ENCODE data around the gene KISS1R.

Gene KISS1R

GRCh38 chr19:883661-884211, 33.4 kb upstream of the KISS1R start:
- H3K36me3 ChIP-seq (replicated peaks; ENCODE audit: low read depth, low read length): peaks cover 54% of the 10 kb centered on the region
- no peaks in the 10 kb centered on the region for H3K79me2 ChIP-seq (ENCODE audit: low read length)
- no peak for TF ChIP-seq CTCF (IDR thresholded peaks at IDR 0.05; ENCODE audit: low read depth, low read length)
- TF ChIP-seq EZH2phosphoT487 (IDR thresholded peaks at IDR 0.05; ENCODE audit: low read depth): no peak
- no peaks in the 10 kb centered on the region for H3K9me3 ChIP-seq (ENCODE audit: insufficient read depth, low read length)
- no peak overlapping the region for H3K9ac ChIP-seq (ENCODE audit: low read length)
- 0 out of 2 replicates have a peak, but pooled peaks cover 6% of the 10 kb centered on the region for H4K20me1 ChIP-seq (ENCODE audit: insufficient read depth, low read length)
- H3K27ac ChIP-seq (ENCODE audit: low read length): no peak overlapping the region
- no peak overlapping the region for H3K4me3 ChIP-seq (ENCODE audit: low read length)
- H3K4me1 ChIP-seq (ENCODE audit: low read length): no peaks in the 10 kb centered on the region
- H3K4me2 ChIP-seq (ENCODE audit: low read length): no peak overlapping the region
- no peaks in the 10 kb centered on the region for H3K27me3 ChIP-seq (ENCODE audit: low read depth, low read length)
- H2AFZ ChIP-seq (ENCODE audit: low read depth, low read length): no peak overlapping the region

DNA sequence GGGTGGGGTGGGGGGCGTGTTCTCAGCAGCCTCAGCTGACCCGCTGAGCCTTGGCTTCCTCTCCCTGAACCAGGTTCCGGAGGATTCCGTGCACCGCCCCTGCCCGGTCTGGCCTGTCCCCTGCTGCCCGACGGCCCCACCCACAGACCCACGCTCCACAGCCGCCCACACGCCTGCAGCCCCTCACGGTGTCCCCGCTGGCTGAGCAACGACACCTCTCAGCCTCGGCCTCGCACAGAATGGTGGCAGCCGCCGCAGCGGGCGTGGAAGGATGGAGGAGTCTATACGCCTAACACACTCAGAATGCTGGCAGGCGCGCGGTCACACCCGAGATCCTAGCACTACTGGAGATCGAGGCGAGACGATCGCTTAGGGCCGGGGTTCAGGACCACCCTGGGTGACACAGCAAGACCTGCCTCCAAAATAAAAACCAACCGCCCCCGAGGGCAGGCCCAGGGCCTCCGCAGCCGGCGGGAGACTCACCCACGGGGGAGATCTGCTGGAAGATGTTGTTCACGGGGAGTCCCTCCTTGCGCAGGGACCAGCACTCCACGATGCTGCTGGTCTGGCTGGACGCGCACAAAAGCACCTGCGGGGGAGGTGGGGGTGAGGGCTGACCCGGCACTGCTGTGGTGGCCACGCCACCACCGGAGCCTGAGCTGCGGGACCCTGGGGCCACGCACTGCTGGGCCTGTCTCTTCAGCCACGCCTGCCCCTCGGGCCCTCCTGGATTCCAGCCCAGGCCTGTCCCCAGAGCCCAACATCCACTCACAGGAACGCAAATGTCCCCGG, 32.5 kb upstream of the KISS1R start:
- Histone ChIP-seq H3K4me1 (ENCODE audit: low read length) (no peaks in the 10 kb centered on the region), H3K36me3 (replicated peaks; ENCODE audit: low read depth, low read length) (peaks cover 63% of the 10 kb centered on the region), H3K4me2 (ENCODE audit: low read length) (no peak overlapping the region), H3K9ac (ENCODE audit: low read length) (no peak overlapping the region), H3K27me3 (ENCODE audit: low read depth, low read length) (no peaks in the 10 kb centered on the region), H3K9me3 (ENCODE audit: insufficient read depth, low read length) (no peaks in the 10 kb centered on the region), H2AFZ (ENCODE audit: low read depth, low read length) (no peak overlapping the region), H3K4me3 (ENCODE audit: low read length) (no peak overlapping the region), H3K27ac (ENCODE audit: low read length) (no peak overlapping the region), H4K20me1 (ENCODE audit: insufficient read depth, low read length) (0 out of 2 replicates have a peak, but pooled peaks cover 6% of the 10 kb centered on the region), H3K79me2 (ENCODE audit: low read length) (no peaks in the 10 kb centered on the region)
- TF ChIP-seq CTCF (IDR thresholded peaks at IDR 0.05; ENCODE audit: low read depth, low read length): no peak
- no peak for TF ChIP-seq EZH2phosphoT487 (IDR thresholded peaks at IDR 0.05; ENCODE audit: low read depth)

- Histone ChIP-seq H3K9me3 (ENCODE audit: insufficient read depth, low read length) (no peaks in the 10 kb centered on the region), H4K20me1 (ENCODE audit: insufficient read depth, low read length) (0 out of 2 replicates have a peak, but pooled peaks cover 6% of the 10 kb centered on the region), H3K36me3 (replicated peaks; ENCODE audit: low read depth, low read length) (peaks cover 67% of the 10 kb centered on the region), H3K27ac (ENCODE audit: low read length) (no peak overlapping the region), H3K4me2 (ENCODE audit: low read length) (no peak overlapping the region), H3K27me3 (ENCODE audit: low read depth, low read length) (no peaks in the 10 kb centered on the region), H3K9ac (ENCODE audit: low read length) (no peak overlapping the region), H3K4me3 (ENCODE audit: low read length) (no peak overlapping the region), H2AFZ (ENCODE audit: low read depth, low read length) (no peak overlapping the region), H3K79me2 (ENCODE audit: low read length) (no peaks in the 10 kb centered on the region), H3K4me1 (ENCODE audit: low read length) (no peaks in the 10 kb centered on the region)
- no peak for TF ChIP-seq CTCF (IDR thresholded peaks at IDR 0.05; ENCODE audit: low read depth, low read length)
- TF ChIP-seq EZH2phosphoT487 (IDR thresholded peaks at IDR 0.05; ENCODE audit: low read depth): no peak
These were observed 31.5 kb upstream of the KISS1R start for GRCh38 chr19:885536-886224.

GRCh38 chr19:887072-887471, 30.1 kb upstream of the KISS1R start:
- H2AFZ ChIP-seq (ENCODE audit: low read depth, low read length): no peak overlapping the region
- no peak overlapping the region for H3K4me2 ChIP-seq (ENCODE audit: low read length)
- H3K4me3 ChIP-seq (ENCODE audit: low read length): no peak overlapping the region
- H3K79me2 ChIP-seq (ENCODE audit: low read length): peaks cover 9% of the 10 kb centered on the region
- no peaks in the 10 kb centered on the region for H3K9me3 ChIP-seq (ENCODE audit: insufficient read depth, low read length)
- H4K20me1 ChIP-seq (ENCODE audit: insufficient read depth, low read length): no peaks in the 10 kb centered on the region
- H3K4me1 ChIP-seq (ENCODE audit: low read length): no peaks in the 10 kb centered on the region
- H3K27ac ChIP-seq (ENCODE audit: low read length): no peak overlapping the region
- TF ChIP-seq EZH2phosphoT487 (IDR thresholded peaks at IDR 0.05; ENCODE audit: low read depth) (no peak), CTCF (IDR thresholded peaks at IDR 0.05; ENCODE audit: low read depth, low read length) (no peak)
- H3K36me3 ChIP-seq (replicated peaks; ENCODE audit: low read depth, low read length): peaks cover 54% of the 10 kb centered on the region
- H3K27me3 ChIP-seq (ENCODE audit: low read depth, low read length): no peaks in the 10 kb centered on the region
- H3K9ac ChIP-seq (ENCODE audit: low read length): no peak overlapping the region
